Stimulated activated CD8-positive, alpha-beta memory T cell treated with anti-CD3 and anti-CD28 coated beads, Interleukin-7, amount 100 ng/mL, for 24 hours (primary cell): Measurements from ENCODE around the gene COX4I1.

Source experiments
- DNase-seq: peaks from one replicate; pipeline ENCODE4 v3.0.0-alpha.2; 2020; ENCODE audit warnings: low read depth

COX4I1 gene

GRCh38 chr16:85767531-85767930 is 32.0 kb upstream of the COX4I1 start:
- DNase-seq = no peak

GRCh38 chr16:85768199-85768598 is 31.3 kb upstream of the COX4I1 start:
- no peak for DNase-seq

GRCh38 chr16:85770741-85771140 is 28.8 kb upstream of the COX4I1 start:
- no peak for DNase-seq

- DNase-seq = no peak
Observed at GRCh38 chr16:85773044-85773443, 26.5 kb upstream of the COX4I1 start.

DNA sequence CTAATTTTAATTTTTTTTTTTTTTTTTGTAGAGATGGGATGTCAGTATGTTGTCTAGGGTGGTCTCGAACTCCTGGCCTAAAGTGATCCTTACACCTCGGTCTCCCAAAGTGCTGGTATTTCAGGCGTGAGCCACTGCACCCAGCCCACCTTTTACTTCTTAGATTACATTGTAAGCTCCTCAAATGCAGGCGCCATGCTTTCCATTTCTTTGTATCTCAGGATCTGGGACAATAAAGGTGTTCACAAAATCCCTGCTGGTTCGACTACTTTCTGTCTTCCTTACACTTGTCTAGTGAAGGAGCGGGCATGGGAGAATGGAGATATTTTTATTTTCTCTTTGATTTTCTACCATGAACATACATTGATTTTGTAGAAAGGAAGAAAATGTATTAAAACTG is 25.4 kb upstream of the COX4I1 start:
- no peak for DNase-seq

DNA sequence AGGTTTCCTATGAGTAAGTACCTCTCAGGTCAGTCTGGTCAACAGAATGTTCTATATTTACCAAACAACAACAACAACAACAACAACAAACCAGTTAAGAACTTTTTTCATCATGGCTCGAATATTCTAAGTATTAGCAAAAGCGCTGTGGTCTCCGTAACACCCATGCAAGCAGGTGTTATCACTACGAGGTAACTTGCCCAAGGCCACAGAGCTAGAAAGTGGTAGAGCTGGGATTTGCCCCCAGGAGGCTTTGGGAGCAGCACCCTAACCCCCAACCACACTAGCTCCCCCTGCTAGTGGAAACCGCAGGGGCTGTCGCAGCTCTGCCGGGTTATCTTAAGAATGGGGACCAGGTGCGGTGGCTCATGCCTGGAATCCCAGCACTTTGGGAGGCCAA is 24.7 kb upstream of the COX4I1 start:
- DNase-seq = no peak

DNA sequence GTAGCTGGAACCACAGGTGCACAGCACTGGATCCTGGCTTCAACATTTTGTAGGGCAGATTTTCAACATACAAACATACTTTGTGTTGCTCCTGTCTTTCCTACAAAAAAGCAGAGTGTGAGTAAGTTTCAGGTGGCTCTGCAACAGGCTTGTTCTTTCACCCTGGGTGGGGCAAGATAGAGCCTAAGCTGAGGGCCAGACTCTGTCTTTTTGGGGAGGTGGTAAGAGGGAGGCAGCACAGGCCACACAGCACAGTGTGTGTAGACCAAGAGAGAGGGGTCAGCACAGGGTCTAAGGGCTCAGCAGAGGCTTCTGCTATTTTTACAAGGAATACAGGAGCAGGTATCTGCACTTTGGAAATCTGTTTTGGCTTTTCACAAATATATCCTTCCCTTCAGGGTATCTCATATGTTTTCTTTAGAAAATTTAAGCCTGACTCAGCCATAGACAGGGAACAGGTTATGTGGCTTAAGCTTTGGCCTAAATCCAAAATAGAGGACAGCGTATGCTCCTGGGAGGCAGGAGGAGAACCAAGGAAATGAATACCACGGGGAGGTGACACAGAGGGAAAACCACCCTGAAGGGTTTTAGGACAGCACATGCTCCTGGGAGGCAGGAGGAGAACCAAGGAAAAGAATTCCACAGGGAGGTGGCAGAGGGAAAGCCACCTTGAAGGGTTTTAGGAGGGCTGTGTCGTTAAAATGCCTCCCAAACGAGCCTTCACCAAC is 21.7 kb upstream of the COX4I1 start:
- no peak for DNase-seq

DNA sequence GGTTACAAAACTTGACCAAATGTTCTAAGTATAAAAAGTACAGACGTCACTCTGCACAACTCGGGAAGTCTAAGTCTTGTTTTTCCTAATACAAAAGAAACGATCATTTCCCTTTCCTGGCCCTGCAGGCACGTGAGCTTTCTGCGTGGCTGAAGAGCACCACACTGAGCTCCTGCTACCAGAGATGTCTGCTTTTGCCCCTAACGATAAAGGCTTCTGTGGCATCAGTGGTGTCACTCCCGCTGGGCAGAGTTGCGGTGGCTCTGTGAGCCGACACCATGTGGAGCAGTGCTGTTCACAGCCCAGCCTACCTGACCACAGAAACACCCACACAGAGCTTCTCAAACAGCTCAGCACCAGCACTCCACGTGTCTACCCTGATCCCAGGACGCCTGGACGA is 20.6 kb upstream of the COX4I1 start:
- no peak for DNase-seq

DNA sequence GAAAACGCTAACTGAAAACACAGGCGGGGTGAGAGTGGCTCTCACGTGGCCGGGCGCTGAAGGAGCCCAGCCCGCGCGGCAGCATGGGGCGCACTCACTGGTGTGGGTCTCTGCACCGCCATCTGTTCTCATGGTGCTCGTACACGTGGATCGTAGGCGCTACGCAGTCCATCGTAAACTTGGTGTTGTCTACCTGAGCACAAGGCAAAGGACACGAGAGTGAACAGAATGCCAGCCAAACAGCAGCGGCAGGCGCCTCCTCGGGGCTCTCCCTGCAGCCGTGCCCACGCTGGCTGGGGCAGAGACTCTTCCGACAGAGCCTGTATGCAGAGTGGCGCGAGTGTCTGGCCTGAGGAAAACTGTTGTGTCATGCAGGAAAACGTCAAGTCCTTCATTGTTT is 19.2 kb upstream of the COX4I1 start:
- no peak for DNase-seq

- no peak for DNase-seq
Observed at GRCh38 chr16:85781156-85781555, 18.3 kb upstream of the COX4I1 start.

- no peak for DNase-seq
Observed at GRCh38 chr16:85781695-85782370, 17.7 kb upstream of the COX4I1 start.

GRCh38 chr16:85782451-85782850 is 17.0 kb upstream of the COX4I1 start:
- no peak for DNase-seq

GRCh38 chr16:85783441-85783840 is 16.1 kb upstream of the COX4I1 start:
- no peak for DNase-seq

DNA sequence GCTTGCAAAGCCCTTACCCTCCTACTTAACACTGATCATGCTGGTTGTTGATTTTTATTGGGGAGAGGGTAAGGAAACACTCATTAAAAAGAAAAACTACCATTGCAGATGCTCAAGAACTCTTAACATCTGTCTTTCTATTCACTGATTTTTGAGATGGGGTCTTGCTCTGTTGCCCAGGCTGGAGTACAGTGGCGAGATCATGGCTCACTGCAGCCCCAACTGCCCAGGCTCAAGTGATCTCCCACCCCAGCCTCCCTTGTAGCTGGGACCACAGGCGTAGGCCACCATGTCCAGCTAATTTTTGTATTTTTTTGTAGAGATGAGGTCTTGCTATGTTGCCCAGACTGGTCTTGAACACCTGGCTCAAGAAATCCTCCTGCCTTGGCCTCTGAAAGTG is 14.7 kb upstream of the COX4I1 start:
- DNase-seq = no peak

DNA sequence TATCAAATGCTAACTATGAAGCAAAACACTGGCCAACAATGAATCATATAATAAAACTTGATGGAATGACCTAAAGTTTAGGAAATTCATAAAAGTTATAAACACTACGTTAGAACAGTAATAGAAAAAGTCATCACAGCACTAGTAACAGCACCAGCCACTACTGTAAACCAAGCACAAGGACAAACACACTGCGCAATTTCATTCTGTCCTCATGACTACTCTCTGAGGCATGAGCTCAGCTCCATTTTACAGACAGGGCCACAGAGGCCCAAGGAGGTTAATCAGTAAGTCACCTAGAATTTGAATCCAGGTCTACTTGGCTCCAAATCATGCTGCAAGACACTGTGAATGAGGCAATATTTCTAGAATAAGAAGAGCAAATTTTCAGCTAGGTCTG is 13.6 kb upstream of the COX4I1 start:
- DNase-seq = no peak

DNA sequence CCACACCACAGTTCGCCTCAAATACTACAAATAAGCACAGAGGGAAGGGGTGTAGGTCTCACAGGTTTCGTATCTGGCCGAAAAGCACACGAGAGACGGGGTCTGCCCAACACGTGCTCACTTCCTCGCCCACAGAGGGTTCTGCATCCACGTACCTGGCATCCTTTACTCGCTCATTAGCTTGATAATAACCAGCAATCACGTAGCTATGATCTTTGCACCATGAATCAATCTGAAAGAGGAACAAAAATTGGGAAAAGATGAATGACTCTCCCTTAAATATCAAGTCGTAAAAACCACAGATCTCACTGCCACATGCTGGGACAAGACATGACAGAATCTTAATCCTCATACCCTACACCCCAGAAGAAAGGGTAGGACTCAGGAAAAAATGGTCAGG is 10.7 kb upstream of the COX4I1 start:
- no peak for DNase-seq

DNA sequence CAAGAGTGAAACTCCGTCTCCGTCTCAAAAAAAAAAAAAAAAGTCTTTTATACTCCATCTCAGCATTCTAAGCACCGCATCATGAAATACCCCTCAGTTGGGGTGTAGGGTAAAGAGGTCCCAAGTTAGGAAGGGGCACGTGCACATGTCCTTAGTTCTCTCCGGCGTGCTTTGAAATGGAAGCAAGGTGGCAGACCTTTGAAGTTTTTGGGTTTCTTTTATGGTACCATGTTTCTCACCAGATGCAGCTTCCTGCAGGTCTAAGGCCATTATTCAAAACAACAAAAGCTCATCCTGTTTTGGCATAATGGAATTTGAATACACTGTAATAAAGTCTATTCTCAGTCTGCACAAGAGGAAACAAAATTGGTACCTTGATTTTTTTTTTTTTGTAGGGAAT is 9.7 kb upstream of the COX4I1 start:
- DNase-seq = no peak

GRCh38 chr16:85793662-85794298 is 5.7 kb upstream of the COX4I1 start:
- DNase-seq = no peak

- no peak for DNase-seq
Observed at GRCh38 chr16:85794696-85795095, 4.8 kb upstream of the COX4I1 start.

GRCh38 chr16:85796152-85796551 is 3.3 kb upstream of the COX4I1 start:
- no peak for DNase-seq

- DNase-seq = no peak
Observed at GRCh38 chr16:85796599-85796998, 2.9 kb upstream of the COX4I1 start.

GRCh38 chr16:85798283-85798776 is 1.2 kb upstream of the COX4I1 start:
- no peak for DNase-seq

DNA sequence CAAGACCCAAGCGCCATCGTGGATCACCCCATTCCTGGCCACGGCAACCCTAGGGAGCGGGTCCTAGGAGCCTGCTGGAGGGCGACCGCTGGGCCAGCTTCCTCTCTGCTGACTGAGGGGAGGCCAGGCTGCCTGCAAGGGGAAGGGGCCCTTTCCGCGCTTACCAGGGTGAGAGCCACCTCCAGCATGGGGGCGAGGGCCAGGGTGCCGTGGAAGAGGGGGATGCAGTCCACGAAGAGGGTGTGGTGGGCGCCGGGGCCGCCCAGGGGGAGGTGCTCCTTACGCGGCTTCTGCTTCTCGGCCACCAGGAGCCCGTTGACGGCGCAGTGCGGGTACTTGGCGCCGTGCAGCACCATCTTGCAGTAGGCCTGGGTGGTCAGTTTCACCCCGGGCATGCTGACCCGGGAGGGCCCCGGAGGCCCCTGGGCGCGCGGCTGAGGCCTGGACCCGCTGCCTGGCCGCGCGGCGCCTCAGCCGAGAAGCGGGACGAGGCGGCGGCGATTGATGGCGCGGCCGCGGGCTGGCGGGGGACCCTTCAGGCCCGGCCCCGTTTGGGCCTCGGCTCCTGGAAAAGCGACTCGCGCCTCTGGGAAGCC is 496 bp upstream of the COX4I1 start:
- DNase-seq = no peak
